Frontal cortex (tissue), 4 donors: Measurements from ENCODE around the gene ANO2. TPM values are rescaled to one million over a fixed set of nuclear protein-coding genes. Genes with fewer than 3 reads are reported as not detected.

Experiments used
- DNase-seq, 2 donors: peaks; one replicate each; pipeline ENCODE4 v3.0.0; 2012; ENCODE audit warnings: low spot score in 2 of 2
- FAIRE-seq: peaks from 2 replicates; lab custom pipeline; 2012; peaks lifted over from hg19 to GRCh38; lab: Jason Lieb, UNC
- total RNA-seq: library from RNA; depleted of rRNA; stranded (reverse); fragments of >200 nt; gene quantifications from one replicate; pipeline ENCODE4 v1.2.3, GENCODE V29; 2014
- donor health status: control.
- donor health status: control.
- donor health status: control.

Gene ANO2
- total RNA-seq, 1 donor from 2014 or later: 4.1 TPM

DNA sequence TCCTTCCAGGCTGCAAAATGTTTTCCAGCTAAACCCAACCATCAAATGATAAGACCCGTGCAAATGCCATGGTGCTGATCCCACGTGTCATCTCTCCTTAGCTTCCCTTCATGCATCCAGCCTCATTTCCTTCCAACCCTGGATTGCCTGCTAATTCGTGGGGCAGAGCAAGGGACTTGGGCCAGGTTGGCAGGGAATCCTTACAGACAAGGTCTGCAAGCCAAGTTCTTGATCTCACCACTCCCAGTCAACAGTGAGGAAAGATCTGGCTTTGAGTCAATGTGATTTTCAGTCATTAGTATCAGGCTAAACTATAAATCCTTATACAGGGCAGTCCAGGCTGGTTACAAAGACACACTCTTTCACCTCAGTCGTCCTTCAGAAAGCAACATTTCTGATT, 150.9 kb downstream of the ANO2 start:
- DNase-seq (no peak), FAIRE-seq (no peak)

DNA sequence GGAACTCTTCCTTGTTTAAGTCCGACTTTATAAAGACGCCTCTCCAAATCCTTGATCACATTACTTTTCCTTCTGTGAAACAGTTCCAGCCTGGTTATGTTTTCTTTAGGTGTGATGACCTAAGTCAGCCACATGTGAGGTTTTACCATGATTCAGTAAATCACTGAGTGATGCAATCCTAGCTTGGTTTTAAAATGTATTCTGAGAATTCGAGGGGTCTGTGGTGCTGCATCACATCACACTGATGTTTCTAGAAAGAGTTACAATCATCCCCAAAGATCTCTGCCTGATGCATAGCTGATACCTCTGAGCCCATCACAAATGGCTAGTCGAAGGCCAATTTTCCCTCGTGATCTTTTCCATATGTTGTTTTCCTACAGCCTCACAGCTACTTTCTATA, 152.7 kb downstream of the ANO2 start:
- DNase-seq: no peak
- FAIRE-seq: no peak

DNA sequence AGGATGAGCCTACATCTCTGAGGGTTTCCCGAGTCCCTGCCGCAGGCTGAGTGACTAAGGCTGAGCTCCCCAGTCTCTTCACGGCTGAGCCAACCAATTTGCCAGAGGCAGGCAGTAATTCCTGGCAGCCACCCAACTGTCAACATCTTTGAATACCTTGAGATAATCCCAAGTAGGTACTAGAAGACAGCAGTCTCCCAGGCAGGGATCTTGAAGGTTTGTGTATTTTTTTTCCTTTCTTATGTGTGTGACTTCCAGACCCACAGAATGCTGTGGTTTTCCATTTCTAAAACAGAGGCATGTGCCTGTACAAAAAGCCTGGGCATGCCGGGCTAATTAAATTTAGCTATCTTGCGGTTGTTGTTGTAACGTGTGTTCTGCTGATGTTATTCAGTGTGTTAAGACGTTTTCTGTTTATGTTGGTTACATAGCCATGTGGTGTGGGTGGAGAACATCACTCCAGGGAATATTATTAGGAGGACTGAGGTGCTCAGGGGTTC, 155.5 kb downstream of the ANO2 start:
- no peak for DNase-seq
- no peak for FAIRE-seq

DNA sequence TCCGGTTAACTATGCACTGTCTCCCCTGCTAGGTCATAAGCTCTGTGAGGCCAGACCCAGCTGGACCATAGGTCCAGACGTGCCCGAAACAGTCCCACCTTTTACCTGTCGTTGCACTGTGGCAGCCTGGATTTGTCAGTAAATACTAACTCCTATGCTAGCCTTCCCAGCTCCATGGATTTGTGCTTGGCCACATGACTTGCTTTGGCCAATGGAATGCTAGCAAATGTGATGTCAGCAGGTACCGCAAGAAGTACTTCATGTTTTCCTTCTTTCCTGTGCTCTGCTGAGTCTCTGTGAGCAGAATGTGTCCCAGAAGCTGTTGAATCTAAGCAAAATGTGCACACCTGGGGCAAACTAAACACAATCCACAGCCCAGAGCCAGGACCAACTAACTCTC, 157.2 kb downstream of the ANO2 start:
- DNase-seq (no peak), FAIRE-seq (no peak)

DNA sequence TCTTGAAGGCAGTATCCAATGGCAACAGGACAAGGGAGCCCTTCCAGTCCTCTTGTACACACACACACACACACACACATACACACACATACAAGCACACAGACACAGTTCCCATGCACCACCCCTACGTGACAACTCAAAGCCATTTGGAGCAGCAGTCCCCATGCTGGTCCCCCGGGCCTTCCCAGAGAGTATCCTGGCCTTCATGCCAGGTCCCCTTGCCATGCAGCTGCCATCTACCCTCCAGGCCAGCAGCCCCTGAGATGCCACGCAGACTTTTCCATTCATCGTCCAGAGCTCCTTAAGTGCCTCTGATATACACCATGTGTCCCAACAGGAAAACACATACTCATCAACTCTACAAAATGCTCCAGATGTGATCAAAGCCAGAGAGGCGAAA, 159.5 kb downstream of the ANO2 start:
- FAIRE-seq (no peak), DNase-seq (no peak)

DNA sequence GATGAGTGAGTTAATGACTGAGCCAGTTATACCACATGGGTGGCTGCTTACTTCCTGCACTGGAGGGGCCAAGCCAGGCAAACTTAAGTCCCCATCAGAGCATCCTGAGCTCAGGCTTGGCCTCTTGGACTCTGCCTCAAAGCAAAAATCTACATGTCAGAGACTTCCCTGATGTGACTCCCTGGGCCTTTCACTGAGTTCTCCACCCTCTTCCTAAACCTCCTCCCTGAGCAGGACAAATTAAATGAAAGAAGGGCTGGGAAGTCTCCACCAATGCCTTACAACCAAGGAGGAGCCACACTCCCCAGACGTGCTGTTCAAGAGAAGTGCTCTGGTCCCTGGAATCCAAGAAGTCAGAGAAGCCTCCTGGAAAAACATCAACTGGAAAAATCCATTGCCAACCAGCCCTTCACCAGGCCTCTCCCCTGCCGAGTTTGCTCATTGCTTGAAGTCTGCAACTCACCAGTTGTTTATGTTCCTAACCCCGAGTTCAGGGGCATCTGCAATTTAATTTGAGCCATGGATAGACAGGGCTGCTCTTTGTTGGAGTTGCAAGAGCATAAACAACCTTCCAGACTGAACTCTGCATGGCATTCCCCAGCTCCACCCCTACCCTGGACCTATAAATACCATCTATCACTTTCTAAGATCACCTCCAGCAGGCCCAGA, 160.5 kb downstream of the ANO2 start:
- DNase-seq (no peak), FAIRE-seq (no peak)

DNA sequence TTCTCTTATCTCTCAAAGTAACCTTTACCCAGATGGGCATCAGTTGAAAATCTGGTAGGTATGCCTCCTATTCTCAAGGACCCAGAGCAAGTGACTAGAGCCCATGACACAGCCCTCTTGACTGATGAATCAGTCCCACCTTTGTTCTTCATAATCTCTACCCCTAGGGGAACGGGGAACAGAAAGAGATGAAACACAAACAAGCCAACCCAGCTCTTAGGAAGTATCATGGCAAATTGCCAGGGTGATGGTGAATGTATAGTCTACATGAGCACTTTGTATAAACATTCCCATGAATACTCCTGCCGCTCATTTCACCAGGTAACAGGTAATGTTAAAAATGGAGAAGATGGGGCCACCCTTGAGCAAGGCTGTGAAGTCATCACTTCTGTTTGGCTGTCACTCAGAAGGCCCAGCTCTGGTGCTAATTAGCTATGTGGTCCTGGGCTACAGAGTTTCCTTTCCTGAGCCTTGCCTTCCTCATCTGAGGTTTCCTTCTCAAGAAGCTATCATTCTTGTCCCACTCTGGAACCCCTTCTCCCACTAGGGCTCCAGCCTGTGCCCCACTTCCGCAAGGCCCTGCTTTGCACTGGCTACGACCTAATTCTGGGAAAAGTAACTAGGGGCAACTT, 161.7 kb downstream of the ANO2 start:
- no peak for DNase-seq
- FAIRE-seq: no peak

DNA sequence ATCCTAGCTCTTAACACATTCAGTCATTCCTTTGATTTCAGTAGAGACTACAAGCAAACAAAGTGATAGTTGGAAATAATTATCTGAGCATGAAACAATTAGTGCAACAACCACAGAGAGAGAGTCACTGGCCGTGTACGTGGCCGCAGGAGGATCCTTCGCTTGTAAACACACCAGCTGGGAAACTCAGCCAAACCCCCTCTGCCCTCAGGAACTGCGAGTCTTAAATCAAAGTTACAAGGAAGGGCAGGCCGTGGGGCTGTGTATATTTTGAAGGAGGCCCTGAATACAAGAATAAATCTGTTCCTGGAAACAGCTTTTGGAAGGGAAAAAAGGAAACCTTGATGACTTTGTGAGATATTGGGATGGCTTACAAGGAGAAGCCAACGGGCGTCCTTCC, 164.5 kb downstream of the ANO2 start:
- FAIRE-seq (no peak), DNase-seq (no peak)

DNA sequence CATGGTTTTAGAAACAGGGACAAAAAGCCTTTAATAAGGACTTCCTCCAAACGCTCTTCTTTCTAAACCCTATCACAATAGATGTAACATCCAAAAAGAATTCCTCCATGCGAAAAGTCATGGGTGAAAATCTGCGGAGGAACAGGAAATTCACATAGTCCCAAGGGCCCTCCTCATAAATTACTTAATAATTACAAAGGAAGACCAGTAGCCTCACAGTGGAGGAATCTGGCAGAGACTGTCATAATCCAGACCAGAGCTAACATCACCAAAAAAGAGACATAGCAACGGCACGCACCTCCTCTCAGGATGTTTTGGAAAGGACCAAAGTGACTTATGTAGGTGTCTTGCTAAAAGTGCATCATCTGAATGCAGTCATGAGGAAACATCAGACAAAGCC, 165.7 kb downstream of the ANO2 start:
- FAIRE-seq (no peak), DNase-seq (no peak)

DNA sequence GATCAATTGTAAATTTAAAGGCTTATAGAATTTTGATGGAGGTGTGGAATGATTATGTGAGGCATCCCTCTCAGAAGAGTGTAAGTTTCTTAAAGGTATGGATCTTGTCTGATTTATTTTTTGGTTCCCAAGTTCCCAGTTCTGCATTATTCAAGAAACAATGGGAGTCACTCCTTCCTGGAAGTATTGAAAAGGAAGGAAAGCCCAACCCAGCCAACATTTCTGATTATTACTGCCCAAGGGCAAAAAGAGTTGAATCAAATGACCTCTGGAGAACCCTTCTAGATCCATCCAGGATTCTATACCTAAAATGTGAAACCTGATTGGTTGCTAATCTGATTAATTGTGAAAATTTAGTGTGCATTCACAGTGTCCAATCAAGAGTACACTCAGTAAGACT, 166.2 kb downstream of the ANO2 start:
- FAIRE-seq: no peak
- no peak for DNase-seq

DNA sequence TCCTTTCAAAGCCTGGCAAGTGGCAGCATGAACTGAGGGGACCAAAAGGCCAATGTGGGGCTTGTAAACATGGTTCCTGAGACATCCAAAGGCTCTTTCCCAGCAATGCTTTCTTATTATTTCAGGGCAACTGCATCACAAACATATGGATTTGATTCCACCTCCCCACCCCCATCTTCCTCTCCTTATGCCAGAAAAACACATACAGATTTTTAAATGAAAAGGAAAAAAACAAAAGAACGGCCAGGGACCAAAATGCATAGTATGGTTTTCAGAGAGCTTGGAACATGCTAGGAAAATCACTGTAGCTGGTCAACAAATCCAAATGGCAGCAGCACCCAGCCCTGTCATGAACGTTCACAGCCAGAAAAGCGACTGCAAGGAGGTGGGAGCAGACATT, 167.6 kb downstream of the ANO2 start:
- FAIRE-seq (no peak), DNase-seq (no peak)

DNA sequence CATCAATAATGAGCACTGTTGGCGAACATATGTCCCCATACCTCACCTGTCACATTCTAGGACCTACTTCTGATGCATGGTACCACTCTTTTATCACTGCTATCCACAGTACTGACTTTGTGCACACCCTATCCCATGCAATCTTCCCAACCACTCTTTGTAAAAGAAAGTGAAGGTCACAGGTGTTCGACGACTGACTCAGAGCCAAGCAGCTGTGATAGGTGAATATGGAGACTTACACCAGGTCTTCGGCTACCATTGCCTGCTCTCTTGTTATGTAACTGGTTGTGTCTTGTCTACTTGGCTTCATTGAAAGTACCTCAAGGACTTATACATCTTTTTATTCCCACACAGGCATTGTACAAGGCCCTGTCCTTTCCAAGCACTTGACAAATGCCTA, 169.0 kb downstream of the ANO2 start:
- DNase-seq: no peak
- no peak for FAIRE-seq

DNA sequence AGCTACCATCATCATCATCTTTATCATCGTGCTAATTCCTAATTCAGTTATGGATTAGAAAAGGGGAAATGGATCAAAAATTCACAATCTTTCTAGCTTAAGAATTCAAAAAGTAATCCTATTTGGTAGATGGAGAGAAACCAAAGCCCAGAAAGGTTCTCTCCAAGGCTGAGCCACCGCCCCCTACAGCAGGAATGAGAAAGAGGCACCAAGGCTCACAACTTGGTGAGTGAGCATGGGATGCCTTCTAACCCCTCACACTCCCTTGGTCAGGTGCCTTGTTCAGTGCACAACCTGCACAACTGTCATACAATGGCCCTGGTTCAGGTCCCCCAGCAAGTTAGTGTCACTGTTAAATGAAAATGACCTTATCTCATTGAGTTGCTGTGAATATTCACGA, 171.5 kb downstream of the ANO2 start:
- FAIRE-seq (no peak), DNase-seq (no peak)

DNA sequence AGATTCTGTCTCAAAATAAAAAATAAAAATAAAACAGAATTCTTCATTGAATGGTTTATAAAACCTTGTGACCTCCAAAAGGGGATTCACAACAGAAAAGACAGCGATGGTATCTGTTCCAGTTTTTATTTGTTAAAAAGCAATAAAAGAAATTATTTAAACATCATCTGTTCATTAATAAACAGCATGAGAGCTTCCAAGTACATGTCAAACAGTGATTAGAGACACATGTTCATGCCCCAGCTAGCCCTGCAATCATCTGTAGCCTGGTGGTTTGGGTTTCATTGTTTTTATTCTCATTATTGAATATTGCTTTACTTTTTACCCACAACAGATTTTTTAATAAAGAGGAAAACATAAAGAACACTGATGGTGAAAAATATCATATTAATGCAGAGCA, 173.3 kb downstream of the ANO2 start:
- DNase-seq (no peak), FAIRE-seq (no peak)

DNA sequence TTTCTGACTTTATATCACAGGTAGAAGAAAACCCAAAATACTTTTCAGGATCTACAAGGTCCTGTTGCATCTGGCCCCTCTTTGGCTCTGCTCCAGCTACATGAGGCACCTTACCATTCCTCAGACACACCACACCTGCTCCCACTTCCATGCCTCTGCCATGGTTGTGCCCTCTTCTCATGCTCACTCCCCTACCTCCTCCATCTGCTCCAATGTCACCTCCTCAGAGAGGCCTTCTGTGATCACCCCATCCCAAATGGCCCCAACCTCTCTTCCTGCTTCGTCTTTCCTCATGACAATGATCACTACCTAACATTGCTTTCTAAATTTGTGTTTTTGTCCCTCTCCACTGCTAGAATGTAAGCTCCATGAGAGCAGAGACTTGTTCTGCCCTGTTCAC, 174.3 kb downstream of the ANO2 start:
- no peak for FAIRE-seq
- DNase-seq: no peak

DNA sequence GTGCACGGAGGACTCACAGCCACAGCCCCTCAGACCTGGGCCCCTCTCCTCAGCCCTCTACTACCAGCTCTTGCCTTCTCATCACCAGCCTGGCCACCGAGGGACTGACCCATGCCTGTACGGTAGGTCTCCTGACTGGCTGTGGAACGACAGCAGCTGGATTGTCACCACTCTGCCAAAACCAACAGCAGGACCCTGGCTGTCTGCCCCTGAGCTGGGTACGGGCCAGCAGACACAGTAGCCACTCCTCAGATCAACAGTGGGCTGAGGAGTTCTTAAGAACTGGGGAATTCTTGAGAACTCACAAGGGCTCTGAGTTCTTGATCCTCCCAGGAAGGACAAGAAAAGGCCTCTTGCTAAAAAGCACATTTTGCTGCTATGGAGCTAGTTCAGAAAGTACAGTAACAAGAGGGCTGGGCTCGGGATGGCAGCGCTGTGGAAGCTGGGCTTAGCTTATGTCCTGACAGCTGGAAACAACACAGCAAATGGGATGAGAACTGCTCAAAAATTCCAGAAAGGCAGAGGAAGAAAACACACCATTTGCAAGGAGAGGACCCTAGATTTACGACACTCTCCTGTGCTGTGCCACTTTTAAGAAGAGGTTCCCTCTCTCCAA, 176.4 kb downstream of the ANO2 start:
- no peak for DNase-seq
- no peak for FAIRE-seq

DNA sequence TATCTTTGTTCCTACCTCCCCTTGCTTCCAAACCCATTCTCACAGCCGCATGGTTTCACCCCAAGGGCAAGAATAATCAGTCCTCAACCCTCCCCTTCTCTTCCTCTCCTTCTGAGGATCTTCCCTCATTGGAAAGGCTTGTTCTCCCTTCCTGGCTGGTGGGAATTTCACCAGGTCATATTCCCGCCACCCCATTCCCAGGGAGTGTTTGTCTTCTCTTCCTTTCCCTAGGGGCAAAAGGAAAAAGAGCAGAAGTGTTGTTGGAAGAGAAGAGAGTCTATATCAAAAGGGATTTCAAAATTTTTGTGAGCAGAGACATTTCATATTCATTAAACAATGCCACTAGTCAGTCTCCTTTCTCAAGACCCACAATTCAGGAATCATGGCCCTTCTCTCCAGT, 176.9 kb downstream of the ANO2 start:
- no peak for DNase-seq

DNA sequence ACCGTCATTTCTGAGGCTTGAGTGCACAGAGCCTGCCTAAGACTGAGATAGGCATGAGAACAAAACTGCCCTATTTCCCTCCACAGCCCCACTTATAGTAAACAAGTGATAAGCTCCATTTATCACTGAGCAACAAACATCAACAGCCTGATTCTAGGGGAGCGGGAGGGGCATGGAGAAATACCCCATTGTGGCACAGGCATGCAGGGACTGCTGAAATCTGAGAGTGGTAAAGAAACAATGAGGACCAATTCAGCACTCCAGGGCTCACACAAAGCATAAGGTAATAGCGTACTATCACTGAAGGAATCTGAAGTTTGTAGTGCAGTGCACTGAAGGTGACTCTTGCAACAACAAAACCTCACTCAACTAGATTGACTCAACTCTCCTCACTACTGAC, 186.7 kb downstream of the ANO2 start:
- no peak for DNase-seq
- no peak for FAIRE-seq

More for the DNA sequence above, 176.9 kb downstream of the ANO2 start:
- no peak for FAIRE-seq

DNA sequence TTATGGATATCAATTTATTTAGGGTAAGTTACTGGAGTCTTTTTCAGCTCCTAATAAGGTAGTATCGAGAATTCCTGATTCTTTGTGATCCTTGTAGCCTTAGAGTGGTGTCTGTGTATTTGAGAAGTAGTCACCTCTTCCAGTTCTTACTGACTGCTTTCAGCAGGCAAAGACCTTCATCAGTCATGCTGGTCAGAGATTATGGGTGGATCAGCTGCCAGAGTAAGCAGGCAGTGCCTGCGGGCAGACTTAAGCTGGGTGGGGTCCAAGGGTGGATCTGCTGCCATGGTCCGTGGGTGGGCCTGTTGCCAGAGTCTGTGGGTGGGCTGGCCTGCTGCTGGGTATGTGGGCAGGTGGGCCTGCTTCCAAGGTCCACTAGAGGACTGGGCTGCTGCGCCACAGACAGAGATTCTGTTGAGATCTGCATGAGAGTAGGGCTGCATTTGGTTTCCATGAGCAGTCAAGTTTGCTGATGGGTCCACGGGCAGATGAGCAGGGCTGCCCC, 188.7 kb downstream of the ANO2 start:
- no peak for DNase-seq
- no peak for FAIRE-seq

DNA sequence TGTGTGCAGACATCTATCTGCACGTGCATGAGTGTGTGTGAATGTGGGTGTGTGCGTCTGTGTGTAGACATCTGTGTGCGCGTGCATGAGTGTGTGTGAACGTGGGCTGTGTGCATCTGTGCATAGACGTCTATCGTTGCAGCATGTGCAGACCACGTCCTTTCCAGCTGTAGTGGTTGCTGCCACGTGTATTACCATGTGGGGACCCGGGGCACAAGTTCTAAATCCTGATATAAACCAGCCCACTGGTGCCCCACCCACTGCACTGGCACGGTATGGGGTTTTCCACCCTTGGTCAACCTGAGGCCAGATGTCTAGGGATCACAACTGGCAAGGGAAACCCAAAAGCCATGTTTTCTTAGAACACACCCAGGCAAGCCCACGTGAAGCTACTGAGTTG, 197.0 kb downstream of the ANO2 start:
- no peak for FAIRE-seq
- no peak for DNase-seq

DNA sequence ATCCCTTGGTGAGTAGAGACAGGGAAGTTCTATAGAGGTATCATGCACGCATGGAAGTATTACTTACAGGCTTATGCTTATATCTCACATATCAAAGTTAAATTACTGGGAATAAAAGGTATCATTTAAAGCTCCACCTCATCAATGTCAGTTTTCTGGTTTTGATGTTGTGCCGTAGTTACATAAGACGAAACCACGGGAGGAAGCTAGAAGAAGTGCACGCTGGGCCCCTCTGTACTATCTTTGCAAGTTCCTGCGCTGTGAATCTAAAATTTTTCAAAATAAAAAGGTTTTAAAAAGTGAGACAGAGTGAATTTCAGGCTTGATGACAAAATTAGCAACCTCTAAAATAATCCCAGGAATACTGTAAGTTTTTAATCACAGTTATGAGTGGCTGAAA, 198.1 kb downstream of the ANO2 start:
- FAIRE-seq (no peak), DNase-seq (no peak)
